OCI-LY1 (cell line): ENCODE results near the gene JMJD4.

Source experiments
- H2AFZ ChIP-seq: fragments of 200-600 bp; sonication (generic), shearing (Covaris generic); 2 replicates; pipeline ENCODE4 v1.6.0; 2014; ENCODE audit warnings: antibody characterized with exemption, mild to moderate bottlenecking, low read length
- H3F3A ChIP-seq: fragments of 200-600 bp; sonication (generic), shearing (Covaris generic); 2 replicates; pipeline ENCODE4 v1.6.0; 2014; ENCODE audit warnings: mild to moderate bottlenecking, antibody characterized with exemption, low read length, moderate library complexity; ENCODE audit not compliant: insufficient read depth
- H3K27ac ChIP-seq: fragments of 200-600 bp; sonication (generic); 2 replicates; pipeline ENCODE4 v1.5.1; 2014; ENCODE audit warnings: low read length, mixed run types, mild to moderate bottlenecking, low read depth; ENCODE audit not compliant: poor library complexity, severe bottlenecking
- H3K27me3 ChIP-seq: fragments of 200-600 bp; sonication (generic); 2 replicates; pipeline ENCODE4 v1.6.0; 2014; ENCODE audit warnings: antibody characterized with exemption, mild to moderate bottlenecking, low read length, moderate library complexity; ENCODE audit not compliant: insufficient read depth
- H3K36me3 ChIP-seq: fragments of 200-600 bp; sonication (generic); 2 replicates; pipeline ENCODE4 v1.6.1; 2014; ENCODE audit warnings: mild to moderate bottlenecking, antibody characterized with exemption, low read length, moderate library complexity, mixed read lengths; ENCODE audit not compliant: insufficient read depth
- H3K4me1 ChIP-seq: fragments of 200-600 bp; sonication (generic); 2 replicates; pipeline ENCODE4 v1.5.1; 2014; ENCODE audit warnings: mild to moderate bottlenecking, low read length, moderate library complexity; ENCODE audit not compliant: insufficient read depth, severe bottlenecking
- H3K4me2 ChIP-seq: fragments of 200-600 bp; sonication (generic), shearing (Covaris generic); 2 replicates; pipeline ENCODE4 v1.6.1; 2014; ENCODE audit warnings: low read length
- H3K4me3 ChIP-seq: fragments of 200-600 bp; sonication (generic); 2 replicates; pipeline ENCODE4 v1.5.1; 2014; ENCODE audit warnings: low read length, low read depth, mild to moderate bottlenecking, mixed read lengths; ENCODE audit not compliant: poor library complexity, severe bottlenecking
- H3K79me2 ChIP-seq: fragments of 200-600 bp; shearing (Covaris generic); 2 replicates; pipeline ENCODE4 v1.6.1; 2016; ENCODE audit warnings: mixed run types, low read length, mixed read lengths; ENCODE audit not compliant: insufficient read depth
- H3K9ac ChIP-seq: fragments of 200-600 bp; sonication (generic), shearing (Covaris generic); 2 replicates; pipeline ENCODE4 v1.6.1; 2014; ENCODE audit warnings: mild to moderate bottlenecking, low read length, mixed read lengths
- H3K9me2 ChIP-seq: fragments of 200-600 bp; sonication (generic), shearing (Covaris generic); 2 replicates; pipeline ENCODE4 v1.6.1; 2014; ENCODE audit warnings: low read depth, mild to moderate bottlenecking, low read length, mixed read lengths
- H3K9me3 ChIP-seq: fragments of 200-600 bp; shearing (Covaris generic); 2 replicates; pipeline ENCODE4 v1.6.1; 2014; ENCODE audit warnings: low read length, mixed read lengths
- H4K20me1 ChIP-seq: fragments of 200-600 bp; sonication (generic), shearing (Covaris generic); 2 replicates; pipeline ENCODE4 v1.6.0; 2016; ENCODE audit warnings: mild to moderate bottlenecking, low read length; ENCODE audit not compliant: insufficient read depth
- CTCF ChIP-seq: fragments of 200-600 bp; sonication (generic), shearing (Covaris generic); IDR thresholded peaks from 2 replicates; pipeline ENCODE4 v1.5.1; 2017; ENCODE audit warnings: mild to moderate bottlenecking, antibody characterized with exemption, low read length, moderate library complexity, mixed read lengths
- EZH2 ChIP-seq: fragments of 200-600 bp; sonication (generic), shearing (Covaris generic); IDR thresholded peaks from 2 replicates; pipeline ENCODE4 v1.8.0; 2017; ENCODE audit warnings: borderline replicate concordance, mixed run types, mild to moderate bottlenecking, antibody characterized with exemption, low read length, moderate library complexity, mixed read lengths

The JMJD4 gene

GRCh38 chr1:227759341-227760300 lies 24.5 kb upstream of the JMJD4 start:
- no peaks in the 10 kb centered on the region for H3K9me2 ChIP-seq
- no peaks in the 10 kb centered on the region for H3F3A ChIP-seq
- H3K4me2 ChIP-seq, result no peak overlapping the region
- no peaks in the 10 kb centered on the region for H4K20me1 ChIP-seq
- H3K27me3 ChIP-seq, result no peaks in the 10 kb centered on the region
- H3K4me1 ChIP-seq, result peaks cover 4% of the 10 kb centered on the region
- H3K4me3 ChIP-seq, result no peak overlapping the region
- no peaks in the 10 kb centered on the region for H3K9me3 ChIP-seq
- H3K36me3 ChIP-seq, result peaks cover 51% of the 10 kb centered on the region
- no peak overlapping the region for H2AFZ ChIP-seq
- TF ChIP-seq EZH2, result no peak
- no peak for TF ChIP-seq CTCF
- no peak overlapping the region for H3K27ac ChIP-seq
- no peaks in the 10 kb centered on the region for H3K79me2 ChIP-seq
- H3K9ac ChIP-seq, result no peak overlapping the region

GRCh38 chr1:227758366-227758765 lies 23.3 kb upstream of the JMJD4 start:
- Histone ChIP-seq H3K27me3 (no peaks in the 10 kb centered on the region), H3K9ac (no peak overlapping the region), H3K79me2 (no peaks in the 10 kb centered on the region), H3K9me3 (no peaks in the 10 kb centered on the region), H3K36me3 (peaks cover 51% of the 10 kb centered on the region), H3K27ac (no peak overlapping the region), H3K4me2 (no peak overlapping the region), H3K4me1 (peaks cover 4% of the 10 kb centered on the region), H3K9me2 (no peaks in the 10 kb centered on the region), H4K20me1 (no peaks in the 10 kb centered on the region), H3F3A (no peaks in the 10 kb centered on the region), H3K4me3 (no peak overlapping the region), H2AFZ (no peak overlapping the region)
- TF ChIP-seq CTCF, result no peak
- TF ChIP-seq EZH2, result no peak

- H3K9me3 ChIP-seq, result no peaks in the 10 kb centered on the region
- H3K4me2 ChIP-seq, result no peak overlapping the region
- no peak overlapping the region for H3K4me3 ChIP-seq
- no peak overlapping the region for H3K9ac ChIP-seq
- H3K27me3 ChIP-seq, result no peaks in the 10 kb centered on the region
- no peaks in the 10 kb centered on the region for H3K9me2 ChIP-seq
- H3K27ac ChIP-seq, result no peak overlapping the region
- H3K36me3 ChIP-seq, result peaks cover 51% of the 10 kb centered on the region
- H3K79me2 ChIP-seq, result no peaks in the 10 kb centered on the region
- TF ChIP-seq CTCF, result no peak
- H3K4me1 ChIP-seq, result peaks cover 3% of the 10 kb centered on the region
- H2AFZ ChIP-seq, result no peak overlapping the region
- no peaks in the 10 kb centered on the region for H4K20me1 ChIP-seq
- no peaks in the 10 kb centered on the region for H3F3A ChIP-seq
Observed at GRCh38 chr1:227757781-227758180, 22.7 kb upstream of the JMJD4 start.
